H1 (cell line): ENCODE measurements around the gene UBE2F.

Experiments used
- ASH2L ChIP-seq: fragments of 200-600, 300-600 bp; sonication (generic); IDR thresholded peaks from one replicate; pipeline ENCODE4 v1.7.1; 2017; ENCODE audit warnings: low read length
- CHD1 ChIP-seq: IDR thresholded peaks from 2 replicates; pipeline ENCODE4 v1.6.1; 2012; ENCODE audit warnings: low read depth, low read length, improper control_type of control experiment
- CREB1 ChIP-seq: IDR thresholded peaks from 2 replicates; pipeline ENCODE4 v1.6.1; 2012; ENCODE audit warnings: inconsistent platforms
- CTCF ChIP-seq, 3 experiments: IDR thresholded peaks; 1 replicate in 2 of 3; 2 replicates in 1 of 3; pipeline versions ENCODE4 v1.5.1 to v1.6.1; 2011; ENCODE audit warnings: low read length in 3 of 3, mild to moderate bottlenecking in 3 of 3, inconsistent platforms in 2 of 3, low read depth in 1 of 3, moderate library complexity in 1 of 3; ENCODE audit not compliant: insufficient read depth in 1 of 3; ENCODE audit errors: control extremely low read depth in 1 of 3
- GTF2F1 ChIP-seq: IDR thresholded peaks from 2 replicates; pipeline ENCODE4 v1.6.1; 2012; ENCODE audit warnings: low read depth, low read length, improper control_type of control experiment, borderline replicate concordance
- NRF1 ChIP-seq: IDR thresholded peaks from 2 replicates; pipeline ENCODE4 v1.6.1; 2011; ENCODE audit warnings: mild to moderate bottlenecking, low read depth, low read length, improper control_type of control experiment
- POLR2AphosphoS5 ChIP-seq: IDR thresholded peaks from 2 replicates; pipeline ENCODE4 v1.6.1; 2011; ENCODE audit warnings: low read depth, low read length
- SIN3A ChIP-seq, 2 experiments: IDR thresholded peaks in 1 of 2; conservative IDR thresholded peaks in 1 of 2; 2 replicates each; pipeline ENCODE4 v1.6.1; 2011 to 2012; ENCODE audit warnings: low read length in 2 of 2, improper control_type of control experiment in 1 of 2, low read depth in 1 of 2, mild to moderate bottlenecking in 1 of 2
- USF2 ChIP-seq: IDR thresholded peaks from 2 replicates; pipeline ENCODE4 v1.6.1; 2011; ENCODE audit warnings: low read length, improper control_type of control experiment
- TF ChIP-seq, protein P1 (sequence below): IDR thresholded peaks from 2 replicates; pipeline ENCODE4 v1.6.1; 2012; ENCODE audit warnings: low read length, inconsistent platforms

- no peak for TF ChIP-seq CTCF (IDR thresholded peaks at IDR 0.05; ENCODE audit: control extremely low read depth in 1 of 3, insufficient read depth in 1 of 3, low read depth in 1 of 3, low read length in 3 of 3)
- no peak for TF ChIP-seq SIN3A (conservative IDR thresholded peaks at IDR 0.05 in 1 of 2, IDR thresholded peaks at IDR 0.05 in 1 of 2; ENCODE audit: low read depth in 1 of 2, low read length in 2 of 2)
- no peak for TF ChIP-seq CREB1
- no peak for TF ChIP-seq CHD1
- TF ChIP-seq GTF2F1: no peak
- no peak for TF ChIP-seq POLR2AphosphoS5
- no peak for TF ChIP-seq ASH2L
- no peak for TF ChIP-seq USF2
- TF ChIP-seq, protein P1, sequence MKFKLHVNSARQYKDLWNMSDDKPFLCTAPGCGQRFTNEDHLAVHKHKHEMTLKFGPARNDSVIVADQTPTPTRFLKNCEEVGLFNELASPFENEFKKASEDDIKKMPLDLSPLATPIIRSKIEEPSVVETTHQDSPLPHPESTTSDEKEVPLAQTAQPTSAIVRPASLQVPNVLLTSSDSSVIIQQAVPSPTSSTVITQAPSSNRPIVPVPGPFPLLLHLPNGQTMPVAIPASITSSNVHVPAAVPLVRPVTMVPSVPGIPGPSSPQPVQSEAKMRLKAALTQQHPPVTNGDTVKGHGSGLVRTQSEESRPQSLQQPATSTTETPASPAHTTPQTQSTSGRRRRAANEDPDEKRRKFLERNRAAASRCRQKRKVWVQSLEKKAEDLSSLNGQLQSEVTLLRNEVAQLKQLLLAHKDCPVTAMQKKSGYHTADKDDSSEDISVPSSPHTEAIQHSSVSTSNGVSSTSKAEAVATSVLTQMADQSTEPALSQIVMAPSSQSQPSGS: no peak
- no peak for TF ChIP-seq NRF1
Measured at GRCh38 chr2:237977380-237977779, 10.6 kb downstream of the UBE2F start.
